NCI-H524 treated with DMSO at 0.1 percent for 48 hours (cell line): ENCODE data around the gene NAA16.

Experiments
- DNase-seq: peaks from one replicate; lab custom pipeline; 2025; lab: John Stamatoyannopoulos, UW

NAA16 gene

DNA sequence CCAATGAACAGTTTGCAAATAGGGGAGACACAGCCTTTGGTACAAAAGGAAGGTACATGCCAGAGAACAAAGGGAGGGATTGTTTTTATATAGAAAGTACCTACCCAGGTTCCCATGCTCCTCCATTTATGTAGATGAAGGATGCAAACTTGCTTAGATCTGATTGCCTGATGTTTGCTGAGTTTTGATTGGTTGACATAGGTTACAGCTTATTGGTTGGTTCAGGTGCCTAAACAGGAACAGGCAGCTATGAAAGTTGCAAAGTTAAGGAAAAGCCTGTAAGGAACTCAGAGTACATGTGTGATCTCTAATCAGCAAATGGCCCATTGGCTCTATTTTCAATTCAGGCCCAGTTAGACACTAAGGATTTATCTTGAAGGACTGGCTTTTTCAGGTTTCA, 6.5 kb upstream of the NAA16 start:
- DNase-seq = no peak

DNA sequence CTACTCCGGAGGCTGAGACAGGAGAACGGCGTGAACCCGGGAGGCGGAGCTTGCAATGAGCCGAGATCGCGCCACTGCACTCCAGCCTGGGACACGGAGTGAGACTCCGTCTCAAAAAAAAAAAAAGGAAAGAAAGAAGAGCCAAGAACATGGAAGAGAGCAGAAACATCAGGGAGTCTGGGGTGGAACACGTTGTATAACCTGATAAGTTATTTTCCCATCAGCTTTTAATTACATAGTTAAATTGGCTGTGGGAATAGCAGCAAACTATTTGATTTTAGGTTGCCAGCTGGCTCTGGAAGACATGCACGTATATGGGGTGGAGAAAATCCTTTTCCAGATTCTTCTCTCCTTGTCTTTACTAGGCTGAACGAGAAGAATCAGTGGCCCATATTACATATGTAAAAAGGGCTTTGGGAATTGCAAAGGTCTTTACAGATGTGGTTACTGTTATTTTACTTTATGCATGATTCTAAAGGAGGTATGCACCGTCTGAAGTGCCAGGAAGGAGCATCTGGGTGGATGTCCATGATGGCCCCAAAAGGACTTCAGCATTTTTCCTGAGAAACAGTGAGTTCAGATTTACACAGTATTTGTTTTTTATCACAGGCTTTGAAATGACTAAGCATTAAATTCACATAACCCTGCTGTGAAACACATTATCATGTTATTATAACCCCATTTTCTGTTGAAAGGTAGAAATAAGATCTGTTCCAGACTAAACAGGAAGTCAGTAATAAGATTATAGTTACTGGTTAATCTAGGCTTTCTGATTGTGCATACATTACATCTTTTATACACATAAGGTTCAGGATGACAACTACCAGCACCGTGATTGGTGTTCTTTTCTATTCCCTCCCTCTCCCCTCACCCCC, 4.6 kb upstream of the NAA16 start:
- no peak for DNase-seq

DNA sequence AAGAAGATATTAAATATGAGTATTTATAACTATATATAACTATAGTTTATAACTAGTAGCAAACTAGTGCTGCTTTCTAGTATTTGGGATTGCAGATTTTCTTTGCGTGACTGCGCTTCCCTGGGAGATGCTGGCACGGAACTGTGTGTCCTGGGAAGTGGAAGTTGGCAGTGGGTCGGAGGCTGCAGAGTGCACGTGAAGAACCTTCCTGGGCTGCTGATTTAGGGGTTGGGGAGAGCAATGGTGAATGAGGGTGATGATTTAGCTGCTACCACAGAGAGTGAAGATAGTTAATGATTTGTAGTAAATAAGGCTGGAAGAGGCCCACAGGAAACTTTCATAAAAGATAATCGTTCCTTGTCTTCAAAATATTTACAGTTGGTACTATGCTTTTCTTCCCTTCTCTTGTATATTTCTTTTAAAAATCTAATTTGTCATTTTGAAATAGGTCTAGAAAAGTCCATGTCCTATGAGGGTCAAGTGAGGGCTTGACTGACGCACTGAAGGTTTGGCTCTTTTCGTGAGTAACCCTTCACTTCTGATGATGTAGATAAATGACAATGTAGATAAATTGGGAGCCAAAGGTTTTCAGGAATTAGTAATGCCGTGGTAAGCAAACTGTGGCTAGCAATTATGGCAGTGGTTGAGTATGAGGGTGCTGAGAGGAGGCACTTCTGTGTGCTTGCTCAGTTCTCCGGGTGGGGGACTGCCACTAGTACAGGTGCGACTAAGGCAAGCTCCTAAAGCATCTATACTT, 3.0 kb upstream of the NAA16 start:
- DNase-seq = no peak

DNA sequence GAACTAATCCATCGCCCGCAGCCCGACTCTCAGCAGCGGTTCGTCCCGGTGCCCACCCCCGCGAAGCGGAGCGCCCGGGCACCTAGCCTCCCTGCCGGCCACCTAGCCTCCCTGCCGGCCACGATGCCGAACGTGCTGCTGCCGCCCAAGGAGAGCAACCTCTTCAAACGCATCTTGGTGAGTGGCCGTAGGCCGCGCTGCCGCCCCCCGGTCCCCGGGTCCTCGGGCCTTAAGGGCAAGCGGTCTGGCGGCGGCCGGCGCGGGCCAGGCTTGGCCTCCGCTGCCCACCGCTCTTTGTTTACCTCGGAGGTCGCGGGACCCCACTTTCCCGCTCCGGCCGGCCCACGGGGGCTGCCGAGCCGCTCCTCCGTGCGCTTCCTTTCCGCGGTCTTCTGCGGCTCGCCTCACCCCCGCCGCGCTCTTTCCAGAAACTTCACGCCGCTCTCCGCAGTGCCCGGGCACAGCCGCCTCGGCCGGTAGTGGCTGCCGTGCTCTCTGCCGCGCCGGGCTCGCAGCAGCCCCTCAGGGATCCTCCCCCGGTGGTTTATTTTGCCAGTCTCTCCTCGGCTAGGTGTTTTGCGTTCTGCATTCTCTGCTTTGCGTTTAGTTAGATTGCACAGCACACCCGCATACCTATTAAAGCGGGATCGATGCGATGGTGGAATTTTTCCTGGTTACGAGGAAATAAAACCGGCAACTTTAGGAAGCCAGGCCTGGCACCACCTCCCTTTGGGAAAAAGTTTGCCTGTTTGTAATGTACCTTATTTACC, 524 bp downstream of the NAA16 start:
- no peak for DNase-seq

DNA sequence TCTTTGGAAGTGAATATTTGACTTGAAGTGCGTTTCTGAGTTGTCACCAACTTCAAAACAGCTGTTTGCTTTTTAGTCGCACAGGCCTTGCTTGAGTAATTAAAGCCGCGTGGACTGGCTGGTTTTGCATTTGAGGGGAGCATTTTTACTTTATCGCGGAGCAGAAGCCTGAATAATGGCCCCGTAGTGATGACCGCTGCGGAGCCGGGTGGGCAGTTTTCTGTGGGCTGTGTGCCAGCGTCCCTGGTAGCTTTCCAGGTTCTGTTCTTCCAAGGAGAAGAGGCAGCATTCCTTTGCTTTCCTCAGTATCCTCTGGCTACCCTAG, 1.1 kb downstream of the NAA16 start:
- no peak for DNase-seq

DNA sequence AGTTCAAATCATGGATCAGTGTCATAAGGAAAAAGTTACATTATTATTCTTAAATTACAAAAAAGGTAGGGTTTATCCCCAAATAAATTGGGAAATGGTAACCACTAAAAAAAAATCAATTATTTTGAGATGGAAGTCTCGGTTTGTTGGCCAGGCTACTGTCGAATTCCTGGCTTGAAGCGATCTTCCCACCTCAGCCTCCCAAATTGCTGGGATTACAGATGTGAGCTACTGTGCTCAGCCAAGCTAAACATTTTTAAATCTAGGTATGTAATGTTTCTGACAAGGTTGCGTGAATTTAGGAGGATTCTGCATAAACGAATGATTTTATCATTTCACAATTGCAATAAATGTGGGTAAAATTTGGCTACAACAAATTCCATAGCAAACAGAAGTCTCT, 2.0 kb downstream of the NAA16 start:
- DNase-seq = no peak

DNA sequence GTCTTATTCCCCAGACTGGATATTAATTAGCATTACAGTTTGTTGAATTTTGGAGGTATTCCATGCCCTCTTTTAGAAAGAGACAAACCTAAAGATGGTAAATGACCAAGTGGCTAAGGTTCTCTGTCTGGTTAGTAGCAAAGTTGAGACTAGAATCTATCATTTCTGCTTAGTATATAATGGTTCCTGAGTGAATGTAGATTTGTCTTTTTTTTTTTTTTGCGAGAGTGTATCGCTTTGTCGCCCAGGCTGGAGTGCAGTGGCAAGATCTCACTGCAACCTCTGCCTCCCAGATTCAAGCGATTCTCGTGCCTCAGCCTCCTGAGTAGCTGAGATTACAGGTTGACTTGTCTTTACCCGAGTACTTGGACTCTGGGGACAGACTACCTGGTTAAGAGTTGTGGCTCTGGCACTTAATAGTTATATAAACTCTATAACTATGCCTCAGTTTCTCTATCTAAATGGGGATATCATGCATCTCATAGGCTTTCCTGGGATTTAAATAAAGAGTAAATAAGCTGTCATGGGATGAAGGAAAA, 2.7 kb downstream of the NAA16 start:
- no peak for DNase-seq

DNA sequence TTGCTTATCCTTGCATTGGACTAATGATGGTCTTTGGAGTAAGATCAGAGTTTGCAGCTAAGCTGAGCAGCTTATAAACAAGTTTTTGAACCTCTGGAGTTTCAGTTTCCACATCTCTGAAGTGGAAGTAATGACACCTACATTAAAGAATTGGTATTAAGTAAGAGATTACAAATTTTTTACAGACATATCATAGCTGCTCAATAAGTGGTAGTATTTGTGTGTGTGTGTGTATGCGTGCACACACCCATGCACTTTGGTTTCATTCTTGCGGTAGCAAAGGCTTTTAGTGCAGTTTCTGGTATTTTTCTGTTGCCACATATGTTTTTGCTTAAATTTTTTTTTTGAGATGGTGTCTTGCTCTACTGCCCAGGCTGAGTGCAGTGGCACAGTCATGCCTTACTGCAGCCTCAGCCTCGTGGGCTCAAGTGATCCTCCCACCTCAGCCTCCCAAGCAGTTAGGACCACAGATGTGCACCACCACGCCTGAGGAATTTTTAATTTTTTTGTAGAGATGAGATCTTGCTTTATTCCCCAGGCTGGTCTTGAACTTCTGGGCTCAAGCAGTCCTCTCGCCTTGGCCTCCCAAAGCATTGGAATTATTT, 4.5 kb downstream of the NAA16 start:
- DNase-seq = no peak

DNA sequence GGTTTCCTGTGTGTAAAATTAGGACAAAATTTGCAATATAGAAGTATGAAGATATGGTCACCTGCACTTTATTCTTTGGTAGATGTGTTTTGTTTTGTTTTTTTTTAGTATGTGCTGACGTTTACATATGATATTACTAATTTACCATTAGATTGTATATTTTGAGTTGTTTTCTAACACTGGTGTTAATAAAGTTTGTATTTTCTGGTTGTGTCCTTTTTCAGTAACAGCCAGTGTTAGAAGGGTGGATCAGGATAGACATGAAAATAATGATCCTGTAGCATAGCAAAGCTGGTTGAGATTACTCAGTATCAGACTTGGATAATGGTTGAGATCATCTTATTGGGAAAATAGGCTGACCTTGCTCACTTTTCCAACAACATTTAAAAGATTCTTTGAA, 6.2 kb downstream of the NAA16 start:
- DNase-seq = no peak

DNA sequence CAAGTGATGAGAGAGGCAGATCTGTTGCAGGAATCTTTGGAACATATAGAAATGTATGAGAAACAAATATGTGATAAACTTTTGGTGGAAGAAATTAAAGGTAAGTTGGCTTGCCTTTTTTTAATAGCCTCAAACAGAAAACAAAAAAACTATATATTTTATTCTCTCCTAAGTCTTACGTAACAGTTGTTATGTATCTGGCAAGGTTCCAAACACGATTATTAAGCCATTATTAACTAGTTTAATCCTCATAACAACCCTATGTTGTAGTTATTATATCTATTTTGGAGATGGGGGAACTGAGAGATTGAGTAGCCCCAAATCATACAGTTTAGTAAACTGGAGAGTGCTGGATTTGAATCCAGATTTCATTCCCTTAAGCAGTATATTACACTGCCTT, 14.7 kb downstream of the NAA16 start:
- no peak for DNase-seq

DNA sequence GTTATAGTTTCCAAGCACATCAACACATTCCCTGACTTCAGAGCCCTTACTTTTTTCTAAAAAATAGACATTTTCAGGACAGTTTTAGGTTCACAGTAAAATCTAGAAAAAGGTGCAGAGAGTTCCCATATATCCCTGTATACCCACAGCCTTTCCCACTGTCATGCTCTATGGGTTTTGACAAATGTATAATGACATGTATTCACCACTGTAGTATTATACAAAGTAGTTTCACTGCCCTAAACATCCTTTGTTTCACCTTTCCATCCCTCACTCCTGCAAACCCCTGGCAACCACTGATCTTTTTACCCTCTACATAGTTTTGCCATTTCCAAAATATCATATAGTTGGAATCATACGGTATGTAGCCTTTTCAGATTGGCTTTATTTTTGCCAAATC, 15.6 kb downstream of the NAA16 start:
- DNase-seq = no peak

DNA sequence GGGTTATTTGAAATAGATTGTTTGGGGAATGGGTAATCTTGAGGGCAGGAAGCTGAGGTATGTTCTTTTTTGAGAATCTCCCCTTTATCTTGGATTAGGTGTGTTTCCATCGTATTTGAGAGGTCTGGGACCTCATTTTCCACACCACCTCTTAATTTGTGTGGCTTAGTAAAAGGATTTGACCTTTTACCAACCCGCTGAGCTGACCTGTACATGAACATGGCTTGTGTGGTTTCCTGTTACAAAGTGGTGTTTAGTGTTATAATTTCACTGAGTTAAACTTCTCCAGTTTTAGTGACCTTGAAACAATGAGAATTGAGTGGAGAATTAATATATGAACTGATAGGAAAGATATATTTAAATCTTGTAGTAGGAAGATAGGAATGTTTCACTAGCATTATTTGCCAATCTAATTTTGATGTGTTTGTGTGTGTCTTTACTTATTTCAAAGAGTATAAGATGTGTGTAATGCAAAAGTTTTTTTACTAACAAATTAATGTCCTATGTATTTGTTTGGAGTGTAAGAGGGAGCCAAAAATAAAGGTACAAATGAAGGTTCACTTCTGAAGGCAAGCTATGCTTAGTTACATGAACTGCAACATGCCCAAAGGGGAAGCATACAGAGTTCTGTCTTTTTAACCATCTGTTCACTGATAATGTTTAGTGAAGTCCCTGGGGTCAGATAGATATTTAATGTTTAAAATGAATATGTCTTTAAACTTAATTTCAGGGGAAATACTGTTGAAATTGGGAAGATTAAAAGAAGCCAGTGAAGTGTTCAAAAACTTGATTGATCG, 17.1 kb downstream of the NAA16 start:
- no peak for DNase-seq

DNA sequence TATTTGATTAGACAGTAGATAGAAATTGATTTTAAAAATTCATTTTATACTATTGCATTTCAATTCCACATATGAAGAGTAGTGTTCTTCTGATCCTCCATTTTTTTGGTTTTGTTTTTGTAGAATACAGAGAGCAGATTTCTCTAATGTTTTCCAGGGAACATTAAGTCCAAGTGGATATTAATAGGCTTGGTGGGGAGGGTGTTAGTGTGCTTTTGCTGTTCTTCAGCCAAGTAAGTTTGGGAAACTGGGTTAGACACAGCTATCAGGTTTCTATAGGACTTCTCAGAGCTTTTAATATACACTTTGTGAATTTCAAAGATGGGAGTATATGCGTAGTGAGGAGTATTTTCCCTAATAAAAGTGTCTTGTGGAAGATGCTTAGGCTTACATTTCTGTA, 21.8 kb downstream of the NAA16 start:
- DNase-seq = no peak

DNA sequence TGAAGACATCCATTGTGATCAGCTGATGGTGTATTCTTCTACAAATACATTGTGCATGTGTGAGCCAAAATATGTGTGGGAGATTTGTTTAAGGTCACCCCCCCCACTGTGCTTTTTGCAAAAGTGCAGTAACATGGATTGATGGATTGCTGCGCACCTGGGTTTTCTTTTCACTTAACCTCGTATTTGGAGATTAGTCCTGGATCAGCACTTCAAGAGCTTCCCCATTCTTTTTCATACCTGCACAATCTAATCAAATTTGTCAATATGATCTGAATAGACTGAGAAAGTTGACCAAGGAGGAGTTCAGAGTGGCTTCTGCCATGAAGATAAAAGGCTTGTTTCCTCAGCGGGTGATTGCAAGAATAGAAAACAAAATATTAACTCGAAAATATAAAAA, 23.7 kb downstream of the NAA16 start:
- DNase-seq = no peak

DNA sequence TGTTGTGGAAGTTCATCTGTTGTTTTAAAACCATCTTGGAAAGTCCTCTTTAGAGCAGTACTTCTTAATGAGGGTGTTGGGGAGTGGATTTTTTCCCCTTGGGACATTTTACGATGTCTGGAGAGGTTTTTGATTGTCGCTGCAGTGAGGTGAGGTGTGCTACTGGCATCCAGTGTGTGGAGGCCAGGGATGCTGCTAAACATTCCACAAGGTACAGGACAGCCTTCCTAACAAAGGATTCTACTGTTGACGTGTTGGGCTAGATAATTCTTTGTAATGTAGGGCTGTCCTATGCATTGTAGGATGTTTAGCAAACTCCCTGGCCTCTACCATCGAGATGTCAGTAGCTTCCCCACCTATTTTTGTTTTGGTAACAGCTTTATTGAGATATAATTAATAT, 33.3 kb downstream of the NAA16 start:
- DNase-seq = no peak

DNA sequence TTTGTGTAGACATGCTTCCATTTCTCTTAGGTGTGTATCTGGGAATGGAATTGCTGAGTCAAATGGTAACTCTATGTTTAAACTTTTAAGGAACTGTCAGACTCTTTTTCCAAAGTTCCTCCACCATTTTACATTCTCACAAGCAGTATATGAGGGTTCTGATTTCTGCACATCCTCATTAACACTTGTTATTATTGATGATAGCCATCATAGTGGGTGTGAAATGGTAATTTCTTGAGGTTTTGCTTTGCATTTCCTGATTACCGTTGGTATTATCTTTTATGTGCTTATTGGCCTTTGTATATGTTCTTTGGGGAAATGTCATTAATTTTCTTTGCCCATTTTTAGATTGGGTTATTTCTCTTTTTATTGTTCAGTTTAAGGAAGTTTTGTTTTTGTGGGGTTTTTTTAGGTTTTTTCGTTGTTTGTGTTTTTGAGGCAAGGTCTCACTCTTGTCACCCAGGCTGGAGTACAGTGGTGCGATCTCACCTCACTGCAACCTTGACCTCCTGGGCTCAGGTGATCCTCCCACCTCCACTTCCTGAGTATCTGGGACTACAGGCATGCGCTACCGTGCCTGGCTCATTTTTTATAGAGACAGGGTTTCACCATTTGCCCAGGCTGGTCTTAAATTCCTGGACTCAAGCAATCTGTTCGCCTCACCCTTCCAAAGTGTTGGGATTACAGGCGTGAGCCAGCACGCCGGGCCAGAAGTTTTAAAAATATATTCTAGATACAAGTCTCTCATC, 34.3 kb downstream of the NAA16 start:
- DNase-seq = no peak

DNA sequence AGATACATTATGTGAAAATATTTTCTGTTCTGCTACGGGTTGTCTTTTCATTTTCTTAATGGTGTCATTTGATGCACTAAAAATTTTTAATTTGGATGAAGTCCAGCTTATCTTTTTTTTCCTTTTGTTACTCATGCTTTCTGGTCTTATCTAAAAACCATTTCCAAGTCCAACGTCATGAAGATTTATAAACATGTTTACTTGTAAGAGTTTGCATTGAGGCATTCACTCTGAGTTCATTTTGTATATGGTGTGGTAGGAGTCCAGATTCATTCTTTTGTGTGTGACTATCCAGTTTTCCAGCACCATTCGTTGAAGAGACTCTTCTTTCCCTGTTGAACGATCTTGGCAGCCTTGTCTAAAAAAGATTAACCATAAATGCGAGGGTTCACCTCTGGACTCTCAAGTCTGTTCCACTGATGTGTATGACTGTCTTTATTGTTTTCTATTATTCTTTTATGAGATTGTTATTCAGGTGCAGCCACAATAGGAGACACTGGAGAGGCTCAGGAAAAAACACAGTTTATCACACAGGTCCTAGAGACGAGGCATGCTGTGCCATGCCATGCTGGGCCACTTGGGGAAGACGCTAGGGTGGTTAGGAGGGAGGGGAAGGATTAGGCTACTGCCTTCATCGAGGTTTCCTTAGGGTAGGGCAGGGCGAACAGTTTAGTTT, 35.0 kb downstream of the NAA16 start:
- DNase-seq = no peak

DNA sequence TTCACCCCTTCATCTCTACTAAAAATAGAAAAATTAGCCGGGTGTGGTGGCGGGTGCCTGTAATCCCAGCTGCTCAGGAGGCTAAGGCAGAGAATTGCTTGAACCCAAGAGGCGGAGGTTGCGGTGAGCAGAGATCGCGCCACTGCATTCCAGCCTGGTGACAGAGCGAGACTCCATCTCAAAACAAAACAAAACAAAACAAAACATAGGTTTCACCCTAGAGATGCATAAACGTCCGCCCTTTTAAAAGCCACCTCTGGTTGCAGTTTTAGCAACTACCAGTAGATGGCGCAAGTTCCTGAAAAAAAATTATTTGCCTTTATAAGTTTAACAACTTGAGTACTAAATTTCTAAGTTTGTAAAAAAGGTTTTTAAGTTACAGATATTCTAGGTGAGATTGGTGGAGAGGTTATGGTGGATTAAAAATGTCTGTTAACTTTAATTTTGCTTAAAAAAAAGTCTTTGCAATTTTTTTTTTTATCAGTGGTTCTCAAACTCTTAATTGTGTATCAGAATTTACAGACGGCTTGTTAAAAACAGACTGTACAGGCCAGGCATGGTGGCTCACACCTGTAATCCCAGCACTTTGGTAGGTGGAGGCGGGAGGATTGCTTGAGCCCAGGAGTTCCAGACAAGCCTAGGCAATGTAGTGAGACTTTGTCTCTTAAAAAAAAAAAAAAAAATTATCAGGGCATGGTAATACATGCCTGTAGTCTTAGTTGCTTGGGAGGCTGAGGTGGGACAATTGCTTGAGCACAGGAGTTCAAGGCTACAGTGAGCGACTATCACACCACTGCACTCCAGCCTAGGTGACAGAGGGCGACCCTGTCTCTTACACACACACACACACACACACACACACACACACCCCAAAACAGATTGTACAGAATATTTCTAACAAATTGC, 42.1 kb downstream of the NAA16 start:
- no peak for DNase-seq

DNA sequence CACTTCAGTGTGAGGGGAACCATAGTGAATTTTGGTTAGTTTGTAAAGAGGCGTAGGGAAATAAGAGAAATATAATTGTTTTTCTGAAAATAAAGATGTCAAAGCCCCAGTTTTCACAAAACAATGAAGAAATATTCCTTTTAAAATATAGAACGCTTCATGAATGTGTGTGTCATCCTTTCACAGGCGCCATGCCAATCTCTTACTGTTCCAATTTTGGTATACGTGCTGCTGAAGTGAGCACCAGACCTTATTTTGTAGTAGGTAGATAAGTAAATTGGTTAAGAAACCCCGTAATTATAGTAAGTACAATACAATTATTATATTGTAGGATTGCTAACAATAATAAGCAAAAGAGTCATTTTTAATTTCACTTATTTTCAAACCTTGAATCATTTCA, 43.3 kb downstream of the NAA16 start:
- DNase-seq = no peak
